Adrenal gland (tissue), 12 donors: ENCODE measurements around the gene ICOSLG. TPM values are rescaled to one million over a fixed set of nuclear protein-coding genes. Genes with fewer than 3 reads are reported as not detected.
"Not testable (repeated sequence)": the region's sequence is repeated elsewhere in the genome, so short reads cannot be mapped to it uniquely, and the experiment has no call there.

Experiments used
- DNase-seq, 7 donors: peaks; one replicate each; pipeline ENCODE4 v3.0.0-alpha.2; 2019 to 2020
- H3K27ac ChIP-seq, 5 donors: fragments of 200-600 bp; sonication (generic) in 4 of 5; 1 replicate in 3 of 5; 2 replicates in 2 of 5; pipeline versions ENCODE4 v1.5.1 to v1.8.0; 2016 to 2020; ENCODE audit warnings: mild to moderate bottlenecking in 1 of 5
- H3K27me3 ChIP-seq: fragments of 200-600 bp; 2 replicates; pipeline ENCODE4 v1.8.0; 2021
- H3K36me3 ChIP-seq, 2 donors: fragments of 200-600 bp; replicated peaks in 1 of 2; 1 replicate in 1 of 2; 2 replicates in 1 of 2; pipeline versions ENCODE4 v1.5.1 to v1.8.0; 2018 to 2022
- H3K4me1 ChIP-seq, 2 donors: fragments of 200-600 bp; replicated peaks in 1 of 2; 1 replicate in 1 of 2; 2 replicates in 1 of 2; pipeline versions ENCODE4 v1.5.1 to v1.8.0; 2018 to 2021
- H3K4me3 ChIP-seq, 4 donors: fragments of 200-600 bp; sonication (generic) in 3 of 4; one replicate each; pipeline ENCODE4 v1.5.1; 2016 to 2018
- H3K9me3 ChIP-seq, 3 donors: fragments of 200-600 bp; sonication (generic) in 1 of 3; replicated peaks in 1 of 3; 1 replicate in 2 of 3; 2 replicates in 1 of 3; pipeline versions ENCODE4 v1.5.1 to v1.8.0; 2016 to 2021
- CTCF ChIP-seq, 6 experiments: fragments of 450-650 bp in 4 of 6; fragments of 200-600 bp in 2 of 6; sonication (generic) in 1 of 6; IDR thresholded peaks; 1 replicate in 5 of 6; 2 replicates in 1 of 6; pipeline versions ENCODE4 v1.5.1 to v1.8.0; 2016 to 2021; ENCODE audit warnings: antibody characterized with exemption in 6 of 6, mild to moderate bottlenecking in 2 of 6, moderate library complexity in 1 of 6
- POLR2A ChIP-seq, 2 donors: fragments of 450-650 bp; IDR thresholded peaks; one replicate each; pipeline ENCODE4 v1.6.1; 2017; ENCODE audit warnings: antibody characterized with exemption in 2 of 2, mild to moderate bottlenecking in 2 of 2, moderate library complexity in 1 of 2
- WGBS, 4 donors: extraction: QIAGEN DNeasy Blood & Tissue Kit in 2 of 4; methylation state at CpG; one replicate each; pipeline versions ENCODE4 v1.1.5 to v1.1.7; 2013 to 2017; 5-methylcytosine and 5-hydroxymethylcytosine counted together
- intact Hi-C, 2 donors: fragments of 100-400 bp; cut with DNase I; formaldehyde crosslinking; loops; one replicate each; pipeline versions ENCODE4 v1.14.1 to v1.15.0; 2022 to 2023
- polyA plus RNA-seq, 3 donors: library from polyadenylated mRNA; stranded (reverse); fragments of 200-250 nt in 2 of 3; fragments of 350-450 nt in 1 of 3; fragmentation: Illumina TruSeq in 1 of 3; extraction: RNeasy Lipid Tissue Mini Kit (QIAGEN cat#74804) in 1 of 3; gene quantifications; one replicate each; pipeline ENCODE4 v1.2.3, GENCODE V29; 2013 to 2014
- total RNA-seq, 9 donors: library from RNA; depleted of rRNA in 4 of 9; stranded (reverse); fragments of >200 nt in 4 of 9; fragments of 120-200 nt in 1 of 9; fragmentation: NEBNext Ultra II Directional in 1 of 9; extraction: Animal tissue kit (Norgen Biotek cat#: 25700) in 1 of 9; gene quantifications; one replicate each; pipeline versions ENCODE4 v1.1.0 to v1.2.4, GENCODE V29; 2013 to 2023
- donor health status: healthy with polysubstance abuse.
- donor health status: Bipolar disorder and iron deficiency.
- donor health status: DM: yes; HTN: yes; CAD: no.
- donor health status: DM: no; HTN: no; CAD: no.
- donor health status: DM: no; HTN: no; CAD: no.
- donor health status: DM: yes; HTN: yes; CAD: no.

Gene ICOSLG
- total and polyA plus RNA-seq, 12 donors, result 0.11 to 4.0 (median 1.7) TPM

DNA sequence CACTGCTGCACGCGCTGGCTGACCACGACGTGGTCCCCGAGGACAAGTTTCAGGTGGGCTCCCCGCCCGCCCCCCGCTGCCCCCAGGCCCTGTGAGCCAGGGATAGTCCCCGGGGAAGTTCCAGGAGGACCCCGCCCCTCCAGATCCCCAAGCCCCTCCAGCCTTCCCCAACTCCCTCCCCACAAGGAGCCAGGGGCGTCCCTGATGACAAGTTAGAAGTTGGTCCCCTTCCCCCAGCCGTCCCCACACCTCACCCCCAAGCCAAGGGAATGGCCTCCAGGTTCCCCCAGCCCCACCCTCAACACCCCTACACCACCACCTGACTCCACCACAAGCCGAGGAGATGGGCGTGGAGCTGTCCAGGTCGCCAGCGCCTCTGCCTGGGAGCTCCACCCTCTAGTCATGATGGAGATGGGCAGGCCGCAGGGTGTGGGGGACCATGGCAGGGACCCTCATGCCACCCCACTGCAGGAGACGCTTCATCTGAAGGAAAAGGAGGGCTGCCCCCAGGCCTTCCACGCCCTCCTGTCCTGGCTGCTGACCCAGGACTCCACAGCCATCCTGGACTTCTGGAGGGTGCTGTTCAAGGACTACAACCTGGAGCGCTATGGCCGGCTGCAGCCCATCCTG lies 45.5 kb upstream of the ICOSLG start:
- no peak overlapping the region for H3K4me3 ChIP-seq
- H3K36me3 ChIP-seq, result no peaks in the 10 kb centered on the region
- H3K27ac ChIP-seq, result no peak overlapping the region
- intact Hi-C loops, result no loop called here
- TF ChIP-seq CTCF (IDR thresholded peaks at IDR 0.05), result no peak
- TF ChIP-seq POLR2A (IDR thresholded peaks at IDR 0.05), result no peak
- DNase-seq, result no peak
- H3K27me3 ChIP-seq, result peaks cover 18% of the 10 kb centered on the region
- peaks cover 0 to 6% of the 10 kb centered on the region in 2 donors for H3K4me1 ChIP-seq
- 51 to 74% (median 61%) methylated on average over 4 to 21 of the region's 21 CpGs for WGBS, 4 donors
- H3K9me3 ChIP-seq, result no peaks in the 10 kb centered on the region

GRCh38 chr21:44285138-44285992 lies 44.6 kb upstream of the ICOSLG start, which contains the start of gene AIRE:
Gene AIRE, plus strand, starts transcription at chr21:44285876. Its CDS starts 131 bp downstream, at chr21:44286007.
- peaks cover 0 to 6% of the 10 kb centered on the region in 2 donors for H3K4me1 ChIP-seq
- TF ChIP-seq CTCF (IDR thresholded peaks at IDR 0.05) (no peak), POLR2A (IDR thresholded peaks at IDR 0.05) (no peak)
- WGBS, 4 donors, result 29 to 75% (median 50%) methylated on average over 5 to 56 of the region's 56 CpGs
- no peaks in the 10 kb centered on the region for H3K9me3 ChIP-seq
- intact Hi-C loops, result no loop called here
- no peak within 1 kb of the TSS for H3K27ac ChIP-seq
- H3K4me3 ChIP-seq, result no peak within 1 kb of the TSS
- H3K27me3 ChIP-seq, result peaks cover 18% of the 10 kb centered on the region
- no peaks in the 10 kb centered on the region for H3K36me3 ChIP-seq
- DNase-seq, result peak in 2 of 7 donors; percentile 37 to 39

DNA sequence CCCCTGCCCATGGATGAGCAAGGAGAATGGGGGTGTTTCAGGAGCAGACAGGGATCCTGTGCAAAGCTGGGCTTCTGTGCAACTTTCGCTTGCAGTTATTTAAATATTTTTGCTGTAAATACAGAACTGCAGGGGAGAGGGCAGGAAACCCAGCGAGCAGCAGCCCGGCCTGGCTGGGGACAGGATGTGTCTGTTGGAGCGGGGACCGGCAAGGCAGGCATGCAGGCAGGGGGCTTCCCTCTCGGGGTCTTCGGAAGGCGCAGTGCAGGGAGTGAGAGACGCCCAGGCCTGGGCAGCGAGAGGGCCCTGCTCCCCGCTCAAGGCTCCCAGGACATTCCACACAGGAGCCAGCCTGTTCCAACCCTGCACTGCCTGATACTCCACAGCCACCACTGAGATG lies 43.2 kb upstream of the ICOSLG start:
- DNase-seq, result no peak
- intact Hi-C loops, result no loop called here
- Histone ChIP-seq H3K36me3 (no peaks in the 10 kb centered on the region), H3K9me3 (no peaks in the 10 kb centered on the region), H3K27ac (no peak overlapping the region), H3K4me3 (no peak overlapping the region), H3K27me3 (peaks cover 18% of the 10 kb centered on the region), H3K4me1 (peaks cover 0 to 6% of the 10 kb centered on the region in 2 donors)
- WGBS, 4 donors, result 72 to 74% (median 72%) methylated on average over 9 to 11 of the region's 11 CpGs
- TF ChIP-seq POLR2A (IDR thresholded peaks at IDR 0.05), result no peak
- no peak for TF ChIP-seq CTCF (IDR thresholded peaks at IDR 0.05)

- intact Hi-C loops, DNase-seq, H3K4me1 ChIP-seq, H3K27ac ChIP-seq, H3K36me3 ChIP-seq, H3K4me3 ChIP-seq, H3K9me3 ChIP-seq: not testable (repeated sequence)
- 67 to 86% (median 76%) methylated on average over 11 of the region's 11 CpGs for WGBS, 4 donors
- peaks cover 18% of the 10 kb centered on the region for H3K27me3 ChIP-seq
Measured at GRCh38 chr21:44283211-44283785, 42.6 kb upstream of the ICOSLG start.
